Measurements from ENCODE around the gene TRAF6. TPM values are rescaled to one million over a fixed set of nuclear protein-coding genes. Genes with fewer than 3 reads are reported as not detected.

TRAF6 gene
- total and polyA plus RNA-seq, 2 of the 13 experiments (the other 11 are each of a cell fraction or from before 2014, with no cell fraction given) = 3.3 to 5.9 TPM

DNA sequence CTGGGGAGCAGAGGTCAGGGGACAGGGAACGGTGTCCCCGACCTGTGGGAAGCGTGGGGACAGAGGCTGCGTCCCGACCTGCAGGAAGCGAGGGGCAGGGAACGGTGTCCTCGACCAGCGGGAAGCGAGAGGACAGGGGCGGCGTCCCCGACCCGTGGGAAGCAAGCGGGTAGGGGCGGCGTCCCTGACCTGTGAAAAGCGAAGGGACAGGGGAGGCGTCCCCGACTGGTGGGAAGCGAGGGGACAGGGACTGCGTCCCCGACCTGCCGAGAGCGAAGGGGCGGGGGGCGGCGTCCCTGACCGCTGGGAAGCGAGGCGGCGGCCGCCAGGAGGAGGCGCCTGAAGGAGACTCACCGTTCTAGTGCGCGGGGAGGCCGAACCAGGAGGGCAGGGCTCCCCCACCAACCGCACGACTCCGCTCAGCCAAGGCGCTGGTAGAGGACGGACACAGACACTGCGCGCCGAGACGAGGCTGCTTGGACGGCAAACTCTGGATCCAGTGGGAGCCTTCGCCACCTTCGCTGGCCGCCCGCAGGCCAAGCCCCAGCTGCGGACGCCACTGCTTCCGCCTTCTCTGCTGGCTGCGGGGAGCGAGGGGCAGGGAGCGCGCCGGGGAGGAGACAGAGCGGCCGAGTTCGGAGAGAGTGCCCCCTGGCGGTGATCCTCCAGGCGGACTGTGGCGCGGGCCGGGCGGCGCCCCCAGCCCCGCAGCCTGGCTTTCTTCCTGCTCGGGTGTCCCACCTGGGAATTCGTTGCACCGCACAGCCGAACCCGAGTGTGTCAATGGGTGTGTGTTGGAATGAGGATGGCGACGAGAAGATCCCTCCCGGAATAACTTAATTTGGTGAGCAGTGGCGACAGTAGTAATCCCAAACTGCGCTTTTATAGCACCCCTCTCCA, at the start of gene TRAF6 (continued):
- TF ChIP-seq EED (CRISPR knock-in tag; IDR thresholded peaks at IDR 0.05) (peak; percentile 93; the same call in 1 of the 2 replicates), ZNF768 (CRISPR knock-in tag; IDR thresholded peaks at IDR 0.05) (peak; percentile 63), GATAD2A (CRISPR knock-in tag; IDR thresholded peaks at IDR 0.05) (peak; percentile 42; the same call in 1 of the 2 replicates), SIX4 (CRISPR knock-in tag; IDR thresholded peaks at IDR 0.05) (0 out of 2 replicates have a peak, but pooled peaks have one; percentile 31), ZNF549 (CRISPR knock-in tag; IDR thresholded peaks at IDR 0.05) (no peak), ZNF44 (CRISPR knock-in tag; IDR thresholded peaks at IDR 0.05) (peak; percentile 56; the same call in 1 of the 2 replicates), JUND (CRISPR knock-in tag; IDR thresholded peaks at IDR 0.05) (0 out of 2 replicates have a peak, but pooled peaks have one; percentile 47), ASH2L (IDR thresholded peaks at IDR 0.05; ENCODE audit: insufficient read length, low read depth, low read length) (peak; percentile 90), ZNF12 (CRISPR knock-in tag; IDR thresholded peaks at IDR 0.05) (peak; percentile 42; the same call in 1 of the 2 replicates), HMG20A (CRISPR knock-in tag; IDR thresholded peaks at IDR 0.05; ENCODE audit: borderline replicate concordance) (0 out of 2 replicates have a peak, but pooled peaks have one; percentile 11), ZFP1 (CRISPR knock-in tag; IDR thresholded peaks at IDR 0.05) (0 out of 2 replicates have a peak, but pooled peaks have one; percentile 78), PTBP1 (IDR thresholded peaks at IDR 0.05; ENCODE audit: low read depth, low read length, poor library complexity, severe bottlenecking) (peak; percentile 56), ZNF619 (CRISPR knock-in tag; IDR thresholded peaks at IDR 0.05) (0 out of 2 replicates have a peak, but pooled peaks have one; percentile 51), SRSF1 (optimal IDR thresholded peaks at IDR 0.05; ENCODE audit: low read depth, low read length) (peak; percentile 74), SYNCRIP (IDR thresholded peaks at IDR 0.05; ENCODE audit: insufficient read depth, low read depth, low read length) (no peak), ZEB1 (IDR thresholded peaks at IDR 0.05; ENCODE audit: insufficient replicate concordance, low read depth) (no peak), MTA3 (CRISPR knock-in tag; IDR thresholded peaks at IDR 0.05) (no peak), NR2F2 (IDR thresholded peaks at IDR 0.05; ENCODE audit: borderline replicate concordance, low read depth) (no peak), ZNF782 (CRISPR knock-in tag; IDR thresholded peaks at IDR 0.05; ENCODE audit: borderline replicate concordance) (peak; percentile 93), ZNF674 (CRISPR knock-in tag; IDR thresholded peaks at IDR 0.05; ENCODE audit: low read depth) (no peak), ZNF33A (CRISPR knock-in tag; IDR thresholded peaks at IDR 0.05; ENCODE audit: borderline replicate concordance) (no peak), DR1 (CRISPR knock-in tag; IDR thresholded peaks at IDR 0.05) (peak; percentile 79)
- TF ChIP-seq, protein P1, sequence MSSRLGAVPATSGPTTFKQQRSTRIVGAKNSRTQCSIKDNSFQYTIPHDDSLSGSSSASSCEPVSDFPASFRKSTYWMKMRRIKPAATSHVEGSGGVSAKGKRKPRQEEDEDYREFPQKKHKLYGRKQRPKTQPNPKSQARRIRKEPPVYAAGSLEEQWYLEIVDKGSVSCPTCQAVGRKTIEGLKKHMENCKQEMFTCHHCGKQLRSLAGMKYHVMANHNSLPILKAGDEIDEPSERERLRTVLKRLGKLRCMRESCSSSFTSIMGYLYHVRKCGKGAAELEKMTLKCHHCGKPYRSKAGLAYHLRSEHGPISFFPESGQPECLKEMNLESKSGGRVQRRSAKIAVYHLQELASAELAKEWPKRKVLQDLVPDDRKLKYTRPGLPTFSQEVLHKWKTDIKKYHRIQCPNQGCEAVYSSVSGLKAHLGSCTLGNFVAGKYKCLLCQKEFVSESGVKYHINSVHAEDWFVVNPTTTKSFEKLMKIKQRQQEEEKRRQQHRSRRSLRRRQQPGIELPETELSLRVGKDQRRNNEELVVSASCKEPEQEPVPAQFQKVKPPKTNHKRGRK (CRISPR knock-in tag; IDR thresholded peaks at IDR 0.05) = no peak
- TF ChIP-seq, protein P2, sequence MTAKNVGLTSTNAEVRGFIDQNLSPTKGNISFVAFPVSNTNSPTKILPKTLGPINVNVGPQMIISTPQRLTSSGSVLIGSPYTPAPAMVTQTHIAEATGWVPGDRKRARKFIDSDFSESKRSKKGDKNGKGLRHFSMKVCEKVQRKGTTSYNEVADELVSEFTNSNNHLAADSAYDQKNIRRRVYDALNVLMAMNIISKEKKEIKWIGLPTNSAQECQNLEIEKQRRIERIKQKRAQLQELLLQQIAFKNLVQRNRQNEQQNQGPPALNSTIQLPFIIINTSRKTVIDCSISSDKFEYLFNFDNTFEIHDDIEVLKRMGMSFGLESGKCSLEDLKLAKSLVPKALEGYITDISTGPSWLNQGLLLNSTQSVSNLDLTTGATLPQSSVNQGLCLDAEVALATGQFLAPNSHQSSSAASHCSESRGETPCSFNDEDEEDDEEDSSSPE (CRISPR knock-in tag; IDR thresholded peaks at IDR 0.05) = peak; percentile 73
- TF ChIP-seq, protein P3, sequence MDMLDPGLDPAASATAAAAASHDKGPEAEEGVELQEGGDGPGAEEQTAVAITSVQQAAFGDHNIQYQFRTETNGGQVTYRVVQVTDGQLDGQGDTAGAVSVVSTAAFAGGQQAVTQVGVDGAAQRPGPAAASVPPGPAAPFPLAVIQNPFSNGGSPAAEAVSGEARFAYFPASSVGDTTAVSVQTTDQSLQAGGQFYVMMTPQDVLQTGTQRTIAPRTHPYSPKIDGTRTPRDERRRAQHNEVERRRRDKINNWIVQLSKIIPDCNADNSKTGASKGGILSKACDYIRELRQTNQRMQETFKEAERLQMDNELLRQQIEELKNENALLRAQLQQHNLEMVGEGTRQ (IDR thresholded peaks at IDR 0.05; ENCODE audit: low read depth, low read length) = no peak
- TF ChIP-seq, protein P3 (CRISPR knock-in tag; IDR thresholded peaks at IDR 0.05; ENCODE audit: borderline replicate concordance) = peak; percentile 35; the same call in 1 of the 2 replicates

Data from HepG2 (cell line).